ACC112 (cell line): ENCODE measurements around the gene S100A11.
"Not testable (repeated sequence)": the region's sequence is repeated elsewhere in the genome, so short reads cannot be mapped to it uniquely, and the experiment has no call there.

ENCODE experiments used
- H2AFZ ChIP-seq: fragments of 200-600 bp; sonication (generic); one replicate; pipeline ENCODE4 v1.6.0; 2017; ENCODE audit warnings: antibody characterized with exemption, low read length; ENCODE audit not compliant: unreplicated experiment
- H3K27ac ChIP-seq: fragments of 200-600 bp; sonication (generic); 2 replicates; pipeline ENCODE4 v1.5.1; 2014; ENCODE audit warnings: low read depth, mild to moderate bottlenecking, antibody characterized with exemption, low read length, moderate library complexity
- H3K27me3 ChIP-seq: fragments of 200-600 bp; sonication (generic); 2 replicates; pipeline ENCODE4 v1.6.1; 2014; ENCODE audit warnings: mild to moderate bottlenecking, antibody characterized with exemption, low read length, moderate library complexity, mixed read lengths; ENCODE audit not compliant: insufficient read depth
- H3K36me3 ChIP-seq: fragments of 200-600 bp; sonication (generic); 2 replicates; pipeline ENCODE4 v1.6.1; 2016; ENCODE audit warnings: mild to moderate bottlenecking, antibody characterized with exemption, low read length, moderate library complexity, mixed read lengths; ENCODE audit not compliant: insufficient read depth
- H3K4me1 ChIP-seq: fragments of 200-600 bp; sonication (generic); one replicate; pipeline ENCODE4 v1.6.1; 2016; ENCODE audit warnings: low read length, mixed read lengths; ENCODE audit not compliant: insufficient read depth, unreplicated experiment, control insufficient read depth
- H3K4me3 ChIP-seq: fragments of 200-600 bp; sonication (generic); 2 replicates; pipeline ENCODE4 v1.5.1; 2014; ENCODE audit warnings: mild to moderate bottlenecking, low read depth, low read length
- H3K79me2 ChIP-seq: fragments of 200-600 bp; sonication (generic); one replicate; pipeline ENCODE4 v1.6.0; 2016; ENCODE audit warnings: low read length; ENCODE audit not compliant: control insufficient read depth, unreplicated experiment, insufficient read depth

S100A11 gene

DNA sequence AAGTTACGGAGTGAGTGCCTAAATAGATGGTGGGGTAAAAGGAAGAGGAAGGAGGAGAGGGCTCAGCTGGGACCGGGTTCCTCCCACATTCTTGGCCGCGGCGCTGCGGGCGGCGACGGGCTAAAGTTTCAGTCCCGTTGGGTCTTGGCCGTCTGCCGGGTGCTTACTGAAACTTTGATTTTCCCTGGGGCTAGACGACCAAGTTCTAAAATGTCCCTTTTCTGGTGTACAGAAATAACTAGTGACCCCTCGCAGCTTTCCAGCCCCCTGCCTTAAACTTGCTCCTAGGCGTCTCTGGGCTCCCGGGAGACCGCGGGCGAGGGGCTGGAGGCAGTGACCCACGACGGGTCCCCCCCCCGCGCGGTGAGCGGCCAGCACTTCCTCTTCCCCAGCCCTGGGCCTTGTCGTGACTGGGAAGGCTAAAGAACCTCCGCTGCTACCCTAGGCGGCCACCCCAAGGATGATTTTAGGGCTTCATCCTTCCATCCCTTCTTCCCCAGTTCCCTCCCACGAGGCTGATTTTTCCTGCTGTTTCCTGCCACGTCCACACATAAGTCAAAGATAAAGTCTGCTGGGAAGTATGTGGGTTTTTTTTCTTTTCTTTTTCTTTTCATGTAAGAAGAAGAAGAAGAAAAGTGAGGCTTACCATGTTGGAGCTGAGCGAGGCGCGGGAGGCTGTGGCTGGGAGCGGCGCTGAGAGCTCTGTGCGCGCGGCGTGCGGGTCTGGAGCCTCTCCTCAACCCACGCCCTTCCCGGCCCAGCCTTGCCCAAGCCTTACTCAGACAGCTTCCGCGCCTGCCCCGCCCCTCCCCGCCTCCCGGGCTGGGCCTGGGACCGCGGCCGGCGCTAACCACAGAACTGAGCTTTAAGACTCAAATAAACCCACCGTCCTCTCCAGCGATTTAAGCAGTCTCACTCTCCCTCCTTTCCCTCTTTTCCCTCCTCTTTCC, at the start of gene S100A11:
S100A11 (minus strand) TSS at position 738 of the 950 bp plus-strand sequence; CDS start at position 649, 89 bp downstream.
- Histone ChIP-seq H3K36me3 (peaks cover 24% of the 10 kb centered on the region), H3K4me1 (peaks cover 17% of the 10 kb centered on the region), H3K4me3 (peak within 1 kb of the TSS; percentile 100), H3K79me2 (peaks cover 46% of the 10 kb centered on the region), H3K27me3 (peaks cover 22% of the 10 kb centered on the region), H3K27ac (peak within 1 kb of the TSS; percentile 95), H2AFZ (peak within 1 kb of the TSS; percentile 98)

GRCh38 chr1:152084853-152085252, 48.0 kb upstream of the S100A11 start:
- Histone ChIP-seq H3K27ac (no peak overlapping the region), H3K4me1 (no peaks in the 10 kb centered on the region), H3K36me3 (no peaks in the 10 kb centered on the region), H2AFZ (no peak overlapping the region), H3K4me3 (no peak overlapping the region), H3K79me2 (no peaks in the 10 kb centered on the region), H3K27me3 (peaks cover 62% of the 10 kb centered on the region)

DNA sequence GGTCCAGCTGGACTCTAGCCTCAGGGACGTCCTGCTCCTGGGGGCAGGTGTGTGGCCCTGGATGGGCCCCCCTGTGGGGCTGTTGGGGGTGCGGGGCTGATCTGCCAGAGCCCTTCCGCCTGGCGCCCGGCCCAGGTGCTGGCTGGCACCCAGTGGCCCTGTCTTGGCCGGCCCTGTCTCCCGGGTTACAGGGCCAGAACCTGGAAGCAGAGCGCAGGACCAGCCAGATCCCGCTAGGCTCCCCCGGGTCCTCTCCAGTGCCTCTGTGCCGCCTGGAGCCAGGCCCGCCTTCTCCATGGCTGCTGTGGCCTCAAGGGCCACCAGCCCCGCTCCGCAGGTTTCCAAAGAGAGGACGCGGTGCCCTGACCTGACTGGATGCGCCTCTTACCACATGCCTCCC, 44.2 kb upstream of the S100A11 start:
- H3K27ac ChIP-seq, H2AFZ ChIP-seq, H3K36me3 ChIP-seq, H3K79me2 ChIP-seq, H3K4me1 ChIP-seq, H3K4me3 ChIP-seq: not testable (repeated sequence)
- peaks cover 41% of the 10 kb centered on the region for H3K27me3 ChIP-seq

DNA sequence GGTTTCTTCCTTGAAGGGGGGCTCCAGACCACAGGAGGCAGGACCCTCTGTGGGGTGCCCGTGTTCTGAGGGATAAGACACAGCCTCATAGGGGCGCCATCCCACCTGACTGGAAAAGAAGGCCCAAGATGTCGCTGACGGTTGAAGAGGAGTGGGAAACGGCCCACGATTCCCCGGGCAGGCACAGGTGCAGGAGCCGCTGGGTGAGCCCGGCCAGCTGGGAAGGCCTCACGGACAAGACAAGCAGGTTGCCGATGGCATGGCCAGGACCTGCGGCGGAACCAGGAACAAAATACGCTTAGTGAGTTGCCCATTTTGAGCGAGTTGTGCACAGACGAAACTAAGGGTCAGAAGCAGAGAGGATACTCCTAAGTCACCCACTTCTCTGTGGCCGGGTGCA, 43.7 kb upstream of the S100A11 start:
- not testable (repeated sequence) for H3K4me3 ChIP-seq, H3K4me1 ChIP-seq, H2AFZ ChIP-seq, H3K79me2 ChIP-seq, H3K27ac ChIP-seq, H3K36me3 ChIP-seq
- H3K27me3 ChIP-seq = peaks cover 45% of the 10 kb centered on the region

DNA sequence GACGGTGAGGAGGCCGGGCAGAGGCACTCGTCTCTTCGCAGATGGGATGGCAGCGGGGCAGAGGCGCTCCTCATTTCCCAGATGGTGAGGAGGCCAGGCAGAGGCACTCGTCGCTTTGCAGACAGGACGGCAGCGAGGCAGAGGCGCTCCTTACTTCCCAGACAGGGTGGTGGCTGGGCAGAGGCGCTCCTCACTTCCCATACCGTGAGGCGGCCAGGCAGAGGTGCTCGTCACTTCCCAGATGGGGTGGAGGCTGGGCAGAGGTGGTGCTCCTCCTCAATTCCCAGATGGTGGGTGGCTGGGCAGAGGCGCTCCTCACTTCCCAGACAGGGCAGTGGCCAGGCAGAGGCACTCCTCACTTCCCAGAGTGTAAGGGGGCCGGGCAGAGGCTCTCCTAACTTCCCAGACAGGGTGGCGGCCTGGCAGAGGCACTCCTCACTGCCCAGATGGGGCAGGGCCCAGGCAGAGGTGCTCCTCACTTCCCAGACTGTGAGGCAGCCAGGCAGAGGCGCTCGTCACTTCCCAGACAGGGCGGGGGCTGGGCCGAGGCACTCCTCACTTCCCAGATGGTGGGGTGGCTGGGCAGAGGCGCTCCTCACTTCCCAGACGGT, 42.1 kb upstream of the S100A11 start:
- Histone ChIP-seq H2AFZ (no peak overlapping the region), H3K27ac (no peak overlapping the region), H3K36me3 (no peaks in the 10 kb centered on the region), H3K4me1 (no peaks in the 10 kb centered on the region), H3K79me2 (no peaks in the 10 kb centered on the region), H3K27me3 (peaks cover 47% of the 10 kb centered on the region), H3K4me3 (no peak overlapping the region)

DNA sequence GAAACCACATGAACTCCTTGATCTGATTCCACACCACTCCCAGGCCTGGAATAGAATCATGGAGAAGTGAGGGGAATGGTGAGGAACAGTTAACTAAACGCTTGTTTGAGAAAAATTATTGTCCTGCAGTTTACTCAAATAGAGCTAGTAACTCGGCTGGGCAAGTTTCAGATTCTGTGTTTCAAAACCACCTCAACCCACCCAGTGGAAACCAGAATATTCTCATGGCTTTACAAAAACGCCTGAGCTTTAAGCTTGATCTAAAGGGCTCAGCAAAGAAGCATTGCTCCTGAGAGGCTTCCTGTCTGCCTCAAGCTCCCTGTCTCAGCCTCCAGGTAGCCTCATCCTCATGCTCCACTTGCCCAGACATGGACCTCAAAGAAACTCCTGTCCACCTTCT, 35.5 kb upstream of the S100A11 start:
- H2AFZ ChIP-seq = no peak overlapping the region
- no peaks in the 10 kb centered on the region for H3K36me3 ChIP-seq
- no peaks in the 10 kb centered on the region for H3K4me1 ChIP-seq
- H3K27me3 ChIP-seq = peaks cover 92% of the 10 kb centered on the region
- H3K79me2 ChIP-seq = no peaks in the 10 kb centered on the region
- H3K4me3 ChIP-seq = no peak overlapping the region
- no peak overlapping the region for H3K27ac ChIP-seq

- Histone ChIP-seq H2AFZ (no peak overlapping the region), H3K79me2 (no peaks in the 10 kb centered on the region), H3K36me3 (no peaks in the 10 kb centered on the region), H3K4me1 (no peaks in the 10 kb centered on the region), H3K4me3 (no peak overlapping the region), H3K27ac (no peak overlapping the region), H3K27me3 (peaks cover 90% of the 10 kb centered on the region)
Measured at GRCh38 chr1:152071123-152071522, 34.3 kb upstream of the S100A11 start.

GRCh38 chr1:152067929-152068328, 31.1 kb upstream of the S100A11 start:
- H3K36me3 ChIP-seq = no peaks in the 10 kb centered on the region
- H3K4me3 ChIP-seq = no peak overlapping the region
- no peak overlapping the region for H2AFZ ChIP-seq
- H3K27me3 ChIP-seq = peaks cover 85% of the 10 kb centered on the region
- no peaks in the 10 kb centered on the region for H3K4me1 ChIP-seq
- no peaks in the 10 kb centered on the region for H3K79me2 ChIP-seq
- H3K27ac ChIP-seq = no peak overlapping the region

DNA sequence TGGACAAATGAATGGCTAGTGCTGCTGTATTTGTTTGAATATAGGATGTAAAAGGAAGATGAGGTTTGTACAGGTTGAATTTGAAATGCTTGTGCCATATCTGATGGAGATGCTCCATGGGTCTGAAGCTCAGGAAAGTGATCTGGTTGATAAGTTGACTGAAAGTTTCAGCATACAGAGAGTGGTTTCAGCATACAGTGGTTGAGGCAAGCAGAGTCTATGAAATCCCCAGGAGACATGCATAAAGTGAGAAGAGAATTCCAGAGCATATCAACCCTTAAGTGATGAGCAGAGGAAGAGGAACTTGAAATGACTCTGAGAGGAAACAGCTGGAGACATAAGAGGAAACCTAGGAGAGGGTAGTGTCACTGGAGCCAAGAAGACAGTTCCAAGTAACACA, 30.3 kb upstream of the S100A11 start:
- peaks cover 85% of the 10 kb centered on the region for H3K27me3 ChIP-seq
- H3K36me3 ChIP-seq = no peaks in the 10 kb centered on the region
- H2AFZ ChIP-seq = no peak overlapping the region
- no peaks in the 10 kb centered on the region for H3K4me1 ChIP-seq
- H3K27ac ChIP-seq = no peak overlapping the region
- H3K4me3 ChIP-seq = no peak overlapping the region
- no peaks in the 10 kb centered on the region for H3K79me2 ChIP-seq

DNA sequence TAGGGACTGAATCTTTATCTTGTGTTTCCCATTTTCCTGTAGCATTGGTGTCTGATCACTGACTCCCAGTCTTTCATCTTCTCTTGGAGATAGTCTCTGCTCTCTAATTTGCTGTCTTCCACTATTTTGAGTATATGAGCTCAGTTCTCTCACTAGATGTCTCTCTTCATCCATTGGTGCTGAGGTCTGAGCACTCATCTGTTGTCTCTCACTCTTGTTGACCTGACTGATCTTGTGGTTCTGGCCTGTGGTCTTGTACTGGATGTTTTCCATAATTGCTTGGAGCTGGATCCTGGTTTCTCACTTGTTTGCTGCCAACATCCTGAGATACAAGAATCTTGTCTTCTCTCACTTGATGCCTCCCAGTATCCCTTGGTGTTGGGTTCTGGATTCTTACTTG, 25.1 kb upstream of the S100A11 start:
- Histone ChIP-seq H3K4me1 (no peaks in the 10 kb centered on the region), H3K79me2 (no peaks in the 10 kb centered on the region), H3K27me3 (peaks cover 89% of the 10 kb centered on the region), H3K27ac (no peak overlapping the region), H3K36me3 (no peaks in the 10 kb centered on the region), H2AFZ (no peak overlapping the region), H3K4me3 (no peak overlapping the region)

DNA sequence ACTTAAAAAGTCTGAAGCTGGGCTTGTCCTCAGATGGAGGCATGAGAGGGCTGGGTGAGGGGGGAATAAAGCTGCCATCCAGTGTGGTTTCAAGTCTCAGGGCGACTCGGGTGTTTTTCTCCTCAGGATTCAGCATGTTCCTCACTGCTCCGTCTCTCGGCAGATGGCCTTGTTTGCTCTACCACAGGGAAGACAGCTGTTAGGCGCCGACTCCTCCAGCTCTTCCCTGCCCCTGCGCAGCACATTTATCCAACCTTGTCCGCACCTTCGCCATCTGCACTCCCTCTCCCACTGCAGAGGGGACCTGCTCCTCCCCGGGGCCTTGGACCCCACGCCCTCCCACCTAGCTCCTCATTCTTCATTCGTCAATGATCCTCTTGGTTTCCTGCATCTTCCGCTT, 16.6 kb upstream of the S100A11 start:
- no peaks in the 10 kb centered on the region for H3K79me2 ChIP-seq
- H3K27ac ChIP-seq = no peak overlapping the region
- H3K4me3 ChIP-seq = no peak overlapping the region
- no peak overlapping the region for H2AFZ ChIP-seq
- H3K27me3 ChIP-seq = peaks cover 55% of the 10 kb centered on the region
- no peaks in the 10 kb centered on the region for H3K36me3 ChIP-seq
- H3K4me1 ChIP-seq = peaks cover 31% of the 10 kb centered on the region
